Prostate gland (tissue), 2 donors: Measurements from ENCODE around the gene XRCC3.
A peak's percentile ranks its signal among the peaks of the same experiment; 100 is the strongest.

Experiments
- POLR2AphosphoS5 ChIP-seq: sonication (generic); formaldehyde crosslinking; IDR thresholded peaks from one replicate; pipeline ENCODE4 v1.6.1; 2017; ENCODE audit warnings: antibody characterized with exemption
- TF ChIP-seq, protein P1 (sequence below), 4 experiments: fragments of 200-600 bp in 2 of 4; fragments of 450-650 bp in 2 of 4; sonication (generic) in 2 of 4; IDR thresholded peaks; 1 replicate in 3 of 4; 2 replicates in 1 of 4; pipeline ENCODE4 v1.5.1; 2016 to 2019; ENCODE audit warnings: antibody characterized with exemption in 4 of 4, mild to moderate bottlenecking in 2 of 4, moderate library complexity in 2 of 4

DNA sequence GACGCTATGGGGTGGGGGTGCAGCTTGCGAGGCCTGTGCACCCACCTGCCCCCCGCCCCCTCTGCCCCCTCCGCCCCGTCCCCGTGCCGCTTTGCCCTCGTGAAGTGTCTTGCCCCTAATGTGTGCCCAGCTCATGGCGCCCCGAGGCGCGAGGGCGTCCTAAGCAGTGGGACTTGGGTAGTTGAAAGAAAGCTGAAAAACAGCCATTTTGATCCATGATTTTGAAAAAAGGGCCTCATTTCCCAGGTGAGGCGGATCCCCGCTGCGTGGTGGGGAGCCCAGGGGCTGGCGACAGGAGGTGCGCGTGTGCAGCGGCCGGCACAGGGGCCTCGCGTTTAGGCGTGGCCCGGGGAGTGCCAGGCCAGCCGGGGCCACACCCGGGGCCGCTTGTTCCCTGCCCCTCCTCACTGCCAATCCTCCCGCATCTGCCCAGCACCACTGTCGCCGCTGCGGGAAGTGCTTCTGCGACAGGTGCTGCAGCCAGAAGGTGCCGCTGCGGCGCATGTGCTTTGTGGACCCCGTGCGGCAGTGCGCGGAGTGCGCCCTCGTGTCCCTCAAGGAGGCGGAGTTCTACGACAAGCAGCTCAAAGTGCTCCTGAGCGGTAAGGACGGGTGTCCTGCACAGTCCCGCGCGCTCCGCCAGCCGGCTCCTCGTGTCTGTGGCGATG is 12.2 kb upstream of the XRCC3 start:
- peak; percentile 68 for TF ChIP-seq POLR2AphosphoS5
- TF ChIP-seq, protein P1, sequence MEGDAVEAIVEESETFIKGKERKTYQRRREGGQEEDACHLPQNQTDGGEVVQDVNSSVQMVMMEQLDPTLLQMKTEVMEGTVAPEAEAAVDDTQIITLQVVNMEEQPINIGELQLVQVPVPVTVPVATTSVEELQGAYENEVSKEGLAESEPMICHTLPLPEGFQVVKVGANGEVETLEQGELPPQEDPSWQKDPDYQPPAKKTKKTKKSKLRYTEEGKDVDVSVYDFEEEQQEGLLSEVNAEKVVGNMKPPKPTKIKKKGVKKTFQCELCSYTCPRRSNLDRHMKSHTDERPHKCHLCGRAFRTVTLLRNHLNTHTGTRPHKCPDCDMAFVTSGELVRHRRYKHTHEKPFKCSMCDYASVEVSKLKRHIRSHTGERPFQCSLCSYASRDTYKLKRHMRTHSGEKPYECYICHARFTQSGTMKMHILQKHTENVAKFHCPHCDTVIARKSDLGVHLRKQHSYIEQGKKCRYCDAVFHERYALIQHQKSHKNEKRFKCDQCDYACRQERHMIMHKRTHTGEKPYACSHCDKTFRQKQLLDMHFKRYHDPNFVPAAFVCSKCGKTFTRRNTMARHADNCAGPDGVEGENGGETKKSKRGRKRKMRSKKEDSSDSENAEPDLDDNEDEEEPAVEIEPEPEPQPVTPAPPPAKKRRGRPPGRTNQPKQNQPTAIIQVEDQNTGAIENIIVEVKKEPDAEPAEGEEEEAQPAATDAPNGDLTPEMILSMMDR (IDR thresholded peaks at IDR 0.05): peak in 3 of 4 experiments; percentile 60 to 73 (median 68)
